Mammary epithelial cell (primary cell): ENCODE data around the gene PLXNB3.

ENCODE experiments used
- CTCF ChIP-seq, 2 donors: IDR thresholded peaks in 1 of 2; conservative IDR thresholded peaks in 1 of 2; 2 replicates each; pipeline ENCODE4 v1.5.1; 2011 to 2012; ENCODE audit warnings: inconsistent platforms in 2 of 2, low read length in 2 of 2, mild to moderate bottlenecking in 2 of 2, control low read depth in 1 of 2, low read depth in 1 of 2; ENCODE audit not compliant: insufficient read depth in 1 of 2; ENCODE audit errors: extremely low read depth in 1 of 2
- EZH2 ChIP-seq: IDR thresholded peaks from 2 replicates; pipeline ENCODE4 v1.6.1; 2012; ENCODE audit warnings: low read length, inconsistent platforms, borderline replicate concordance

DNA sequence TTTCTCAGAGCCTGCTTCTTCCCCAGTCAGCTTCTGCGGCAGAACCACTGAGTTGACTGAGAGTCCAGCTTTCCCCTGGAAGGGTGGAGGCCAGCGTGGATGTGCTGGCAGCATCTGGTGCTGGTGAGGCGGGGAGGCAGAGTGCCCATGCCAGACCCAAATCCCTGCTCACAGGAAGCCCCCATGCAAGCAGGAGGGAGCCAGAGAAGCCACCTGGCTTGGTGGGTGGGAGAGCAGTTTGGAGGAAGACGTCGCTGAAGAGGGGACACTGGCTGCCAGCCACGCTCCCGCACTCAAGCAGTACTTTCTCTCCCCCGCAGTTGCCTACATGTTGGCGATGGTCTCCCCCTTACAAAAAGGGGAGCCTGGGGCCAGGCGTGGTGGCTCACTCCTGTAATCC is 60.3 kb downstream of the PLXNB3 start:
- TF ChIP-seq CTCF (conservative IDR thresholded peaks at IDR 0.05 in 1 of 2, IDR thresholded peaks at IDR 0.05 in 1 of 2; ENCODE audit: extremely low read depth in 1 of 2, insufficient read depth in 1 of 2, low read depth in 1 of 2, low read length in 2 of 2) = no peak
- no peak for TF ChIP-seq EZH2
